Measurements from ENCODE around the gene NLRC5. TPM values are rescaled to one million over a fixed set of nuclear protein-coding genes. Genes with fewer than 3 reads are reported as not detected.

Gene NLRC5
- total RNA-seq, result 52.1 and 57.2 TPM in 2 replicates

GRCh38 chr16:56988948-56989945 lies at the start of gene NLRC5:
TSS of gene NLRC5 (plus strand) at chr16:56989557. CDS start at chr16:57020713, 31,156 bp downstream.
- H3K4me1 ChIP-seq (ENCODE audit: insufficient read depth, low read length), result peaks cover 44% of the 10 kb centered on the region
- H3K4me2 ChIP-seq (ENCODE audit: insufficient read depth, low read length), result peak within 1 kb of the TSS; percentile 87
- no peaks in the 10 kb centered on the region for H3K27me3 ChIP-seq (ENCODE audit: insufficient read depth, low read length)
- no peaks in the 10 kb centered on the region for H4K20me1 ChIP-seq (ENCODE audit: insufficient read depth, low read length)
- no peaks in the 10 kb centered on the region for H3K9me3 ChIP-seq (ENCODE audit: low read depth, low read length)
- H3K79me2 ChIP-seq (ENCODE audit: insufficient read depth, low read length), result peaks cover 60% of the 10 kb centered on the region
- H2AFZ ChIP-seq (ENCODE audit: low read length), result peak within 1 kb of the TSS; percentile 90
- peak; percentile 96 for DNase-seq (ENCODE audit: insufficient read length, low spot score, missing footprints)
- peak within 1 kb of the TSS; percentile 88 for H3K4me3 ChIP-seq (ENCODE audit: insufficient read depth, low read length)
- TF ChIP-seq CTCF (IDR thresholded peaks at IDR 0.05; ENCODE audit: extremely low read depth, low read depth, low read length), result no peak
- peak within 1 kb of the TSS; percentile 79 for H3K27ac ChIP-seq (ENCODE audit: low read depth, low read length)
- H3K36me3 ChIP-seq (ENCODE audit: insufficient read depth, low read length), result no peaks in the 10 kb centered on the region

- no peaks in the 10 kb centered on the region for H3K27me3 ChIP-seq (ENCODE audit: insufficient read depth, low read length)
- peaks cover 21% of the 10 kb centered on the region for H3K4me1 ChIP-seq (ENCODE audit: insufficient read depth, low read length)
- no peak for TF ChIP-seq CTCF (IDR thresholded peaks at IDR 0.05; ENCODE audit: extremely low read depth, low read depth, low read length)
Observed at GRCh38 chr16:56939801-56940200, 49.6 kb upstream of the NLRC5 start.

GRCh38 chr16:56941092-56941491 lies 48.3 kb upstream of the NLRC5 start:
- H3K4me3 ChIP-seq (ENCODE audit: insufficient read depth, low read length), result no peak overlapping the region
- H3K4me2 ChIP-seq (ENCODE audit: insufficient read depth, low read length), result no peak overlapping the region
- peaks cover 14% of the 10 kb centered on the region for H3K79me2 ChIP-seq (ENCODE audit: insufficient read depth, low read length)
- no peak for TF ChIP-seq CTCF (IDR thresholded peaks at IDR 0.05; ENCODE audit: extremely low read depth, low read depth, low read length)
- DNase-seq (ENCODE audit: insufficient read length, low spot score, missing footprints), result no peak
- peaks cover 8% of the 10 kb centered on the region for H3K4me1 ChIP-seq (ENCODE audit: insufficient read depth, low read length)
- no peaks in the 10 kb centered on the region for H3K27me3 ChIP-seq (ENCODE audit: insufficient read depth, low read length)
- no peak overlapping the region for H2AFZ ChIP-seq (ENCODE audit: low read length)
- no peak overlapping the region for H3K27ac ChIP-seq (ENCODE audit: low read depth, low read length)
- H4K20me1 ChIP-seq (ENCODE audit: insufficient read depth, low read length), result peaks cover 46% of the 10 kb centered on the region
- no peaks in the 10 kb centered on the region for H3K9me3 ChIP-seq (ENCODE audit: low read depth, low read length)
- H3K36me3 ChIP-seq (ENCODE audit: insufficient read depth, low read length), result peaks cover 93% of the 10 kb centered on the region

More at GRCh38 chr16:56939801-56940200, 49.6 kb upstream of the NLRC5 start:
- Histone ChIP-seq H3K36me3 (ENCODE audit: insufficient read depth, low read length) (peaks cover 98% of the 10 kb centered on the region), H4K20me1 (ENCODE audit: insufficient read depth, low read length) (peaks cover 59% of the 10 kb centered on the region), H2AFZ (ENCODE audit: low read length) (no peak overlapping the region), H3K4me2 (ENCODE audit: insufficient read depth, low read length) (no peak overlapping the region), H3K27ac (ENCODE audit: low read depth, low read length) (peak overlapping the region; percentile 23), H3K79me2 (ENCODE audit: insufficient read depth, low read length) (peaks cover 26% of the 10 kb centered on the region), H3K9me3 (ENCODE audit: low read depth, low read length) (no peaks in the 10 kb centered on the region), H3K4me3 (ENCODE audit: insufficient read depth, low read length) (no peak overlapping the region)
- no peak for DNase-seq (ENCODE audit: insufficient read length, low spot score, missing footprints)

- Histone ChIP-seq H3K36me3 (ENCODE audit: insufficient read depth, low read length) (peaks cover 91% of the 10 kb centered on the region), H3K27me3 (ENCODE audit: insufficient read depth, low read length) (no peaks in the 10 kb centered on the region), H3K9me3 (ENCODE audit: low read depth, low read length) (no peaks in the 10 kb centered on the region), H4K20me1 (ENCODE audit: insufficient read depth, low read length) (peaks cover 40% of the 10 kb centered on the region), H3K4me3 (ENCODE audit: insufficient read depth, low read length) (no peak overlapping the region), H3K79me2 (ENCODE audit: insufficient read depth, low read length) (peaks cover 7% of the 10 kb centered on the region), H3K27ac (ENCODE audit: low read depth, low read length) (no peak overlapping the region), H3K4me2 (ENCODE audit: insufficient read depth, low read length) (no peak overlapping the region), H3K4me1 (ENCODE audit: insufficient read depth, low read length) (peaks cover 8% of the 10 kb centered on the region), H2AFZ (ENCODE audit: low read length) (no peak overlapping the region)
- DNase-seq (ENCODE audit: insufficient read length, low spot score, missing footprints), result no peak
- TF ChIP-seq CTCF (IDR thresholded peaks at IDR 0.05; ENCODE audit: extremely low read depth, low read depth, low read length), result no peak
Observed at GRCh38 chr16:56941856-56942331, 47.5 kb upstream of the NLRC5 start.

Measured in osteoblast (primary cell).